Measurements from ENCODE around the gene NXPE2.

- TF ChIP-seq POLR2A (IDR thresholded peaks at IDR 0.05) = no peak
- no peak for TF ChIP-seq CTCF (IDR thresholded peaks at IDR 0.05)
- TF ChIP-seq EP300 (IDR thresholded peaks at IDR 0.05) = no peak
These were observed 31.6 kb downstream of the NXPE2 start for GRCh38 chr11:114709960-114710359.

All from ovary (tissue), 3 donors.